HG02840 (cell line): ENCODE results near the gene OSBPL5.
"Not testable (repeated sequence)": the region's sequence is repeated elsewhere in the genome, so short reads cannot be mapped to it uniquely, and the experiment has no call there.

ENCODE experiments used
- ATAC-seq: cut with Tn5 transposase; IDR thresholded peaks from one replicate; pipeline ENCODE4 v1.9.1; 2021; ENCODE audit warnings: mild to moderate bottlenecking, moderate library complexity, moderate number of reproducible peaks; ENCODE audit not compliant: unreplicated experiment, low FRiP score

OSBPL5 gene

GRCh38 chr11:3066308-3066707 lies 98.8 kb downstream of the OSBPL5 start:
- not testable (repeated sequence) for ATAC-seq

- not testable (repeated sequence) for ATAC-seq
These were observed 100.4 kb downstream of the OSBPL5 start for GRCh38 chr11:3064709-3065108.

- ATAC-seq = not testable (repeated sequence)
These were observed 101.2 kb downstream of the OSBPL5 start for GRCh38 chr11:3063876-3064275.

GRCh38 chr11:3063432-3063831 lies 101.7 kb downstream of the OSBPL5 start:
- not testable (repeated sequence) for ATAC-seq

- no peak for ATAC-seq
These were observed 104.6 kb downstream of the OSBPL5 start for GRCh38 chr11:3060436-3061025.

GRCh38 chr11:3058753-3059664 lies 106.1 kb downstream of the OSBPL5 start:
- ATAC-seq = no peak

GRCh38 chr11:3057069-3057963 lies 107.8 kb downstream of the OSBPL5 start, which contains the start of gene CARS1:
TSS of gene CARS1 (minus strand) at chr11:3057423. CDS start at chr11:3057367, 56 bp downstream.
- ATAC-seq = peak; percentile 93

- no peak for ATAC-seq
These were observed 108.6 kb downstream of the OSBPL5 start for GRCh38 chr11:3056296-3057068.

- ATAC-seq = no peak
These were observed 109.2 kb downstream of the OSBPL5 start for GRCh38 chr11:3055891-3056290.

- no peak for ATAC-seq
These were observed 112.5 kb downstream of the OSBPL5 start for GRCh38 chr11:3052567-3052966.

GRCh38 chr11:3052109-3052479 lies 113.0 kb downstream of the OSBPL5 start:
- ATAC-seq = no peak

- ATAC-seq = no peak
These were observed 113.7 kb downstream of the OSBPL5 start for GRCh38 chr11:3051196-3052108.

- no peak for ATAC-seq
These were observed 114.5 kb downstream of the OSBPL5 start for GRCh38 chr11:3050386-3051195.

- ATAC-seq = peak; percentile 60
These were observed 115.5 kb downstream of the OSBPL5 start for GRCh38 chr11:3049430-3050243.

GRCh38 chr11:3047637-3048036 lies 117.5 kb downstream of the OSBPL5 start:
- ATAC-seq = no peak

- ATAC-seq = no peak
These were observed 118.5 kb downstream of the OSBPL5 start for GRCh38 chr11:3046641-3047040.

GRCh38 chr11:3046190-3046589 lies 118.9 kb downstream of the OSBPL5 start:
- no peak for ATAC-seq
